ENCODE results near the gene MLPH. TPM values are rescaled to one million over a fixed set of nuclear protein-coding genes. Genes with fewer than 3 reads are reported as not detected.

The MLPH gene
- total RNA-seq, 1 donor from 2014 or later = 222 TPM

DNA sequence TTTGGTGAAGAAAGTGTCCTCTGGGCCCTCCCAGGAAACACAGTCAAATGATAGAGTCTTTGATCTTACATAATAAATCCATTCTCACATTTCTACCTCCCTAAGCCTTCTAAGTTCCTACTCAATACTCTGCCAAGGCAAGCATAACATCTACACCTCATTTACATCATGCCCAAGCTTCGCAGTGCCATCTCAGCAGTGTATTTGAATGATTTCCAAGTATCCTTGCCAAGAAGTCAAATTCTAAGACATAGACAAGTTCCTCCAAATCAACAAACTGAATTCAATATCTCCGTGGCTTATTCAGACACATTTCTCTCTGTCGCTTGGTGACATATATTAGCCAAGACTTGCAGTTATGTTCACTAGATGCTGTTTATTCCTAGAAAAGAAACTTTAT is 8.1 kb upstream of the MLPH start:
- DNase-seq (ENCODE audit: low spot score) = no peak

DNA sequence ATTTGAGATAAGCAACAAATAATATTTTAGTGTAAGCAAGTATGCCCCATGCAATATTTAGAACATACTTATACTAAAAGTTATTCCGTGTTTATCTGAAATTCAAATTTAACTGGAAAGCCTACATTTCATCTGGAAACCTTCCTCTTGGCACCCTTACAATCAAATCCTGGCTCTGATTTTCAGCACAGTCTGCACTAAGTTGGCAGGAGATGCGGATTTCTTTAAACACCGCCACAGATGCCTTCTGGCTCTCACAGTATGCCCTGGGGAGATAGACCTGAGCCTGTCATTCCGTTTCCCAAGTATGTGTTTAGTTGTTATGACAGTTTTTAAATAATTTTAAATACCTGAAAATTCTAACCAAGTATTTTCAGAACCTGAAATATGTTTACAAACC is 7.3 kb upstream of the MLPH start:
- no peak for DNase-seq (ENCODE audit: low spot score)

DNA sequence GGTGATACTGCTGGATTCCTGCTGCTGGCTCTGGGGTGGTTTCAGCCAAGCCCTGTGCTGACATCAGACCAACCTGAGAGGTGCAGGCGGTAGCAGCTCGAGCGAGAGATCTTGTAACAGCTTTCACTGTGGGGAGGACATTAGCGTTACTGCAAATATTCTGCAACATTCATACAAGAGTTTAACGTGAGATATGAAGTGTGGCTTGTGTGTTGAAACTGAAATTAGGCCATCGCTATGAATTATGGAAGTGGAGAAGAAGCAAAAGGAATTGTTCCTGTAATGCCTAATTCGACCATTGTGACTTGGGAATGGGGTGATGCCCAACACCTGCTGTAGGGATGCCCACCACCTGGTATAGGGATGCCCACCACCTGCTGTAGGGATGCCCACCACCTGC is 6.5 kb upstream of the MLPH start:
- no peak for DNase-seq (ENCODE audit: low spot score)

DNA sequence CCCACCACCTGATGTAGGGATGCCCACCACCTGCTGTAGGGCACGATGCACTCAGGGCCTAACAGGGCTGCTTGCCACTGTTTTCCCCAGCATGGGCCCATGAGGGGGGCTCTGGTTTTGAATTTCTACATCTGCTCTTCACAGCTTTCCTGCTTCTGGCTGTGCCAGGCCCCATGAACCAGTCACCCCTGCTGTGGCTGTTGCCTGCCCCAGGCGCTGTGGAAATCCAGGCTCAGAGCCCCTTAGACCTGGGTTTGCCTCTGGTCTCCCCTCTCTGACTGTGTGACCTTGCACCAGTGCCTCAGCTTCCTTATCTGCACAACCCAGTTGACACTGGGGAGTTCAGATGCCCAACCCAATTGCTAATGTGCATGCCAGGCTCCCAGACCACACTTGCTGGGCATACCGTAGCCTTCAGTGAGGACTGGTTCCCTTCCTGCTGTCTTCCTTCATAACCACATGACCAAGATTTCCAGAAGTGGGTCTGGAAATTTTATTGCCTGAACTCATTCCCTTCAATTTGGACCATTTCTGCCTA is 6.0 kb upstream of the MLPH start:
- no peak for DNase-seq (ENCODE audit: low spot score)

DNA sequence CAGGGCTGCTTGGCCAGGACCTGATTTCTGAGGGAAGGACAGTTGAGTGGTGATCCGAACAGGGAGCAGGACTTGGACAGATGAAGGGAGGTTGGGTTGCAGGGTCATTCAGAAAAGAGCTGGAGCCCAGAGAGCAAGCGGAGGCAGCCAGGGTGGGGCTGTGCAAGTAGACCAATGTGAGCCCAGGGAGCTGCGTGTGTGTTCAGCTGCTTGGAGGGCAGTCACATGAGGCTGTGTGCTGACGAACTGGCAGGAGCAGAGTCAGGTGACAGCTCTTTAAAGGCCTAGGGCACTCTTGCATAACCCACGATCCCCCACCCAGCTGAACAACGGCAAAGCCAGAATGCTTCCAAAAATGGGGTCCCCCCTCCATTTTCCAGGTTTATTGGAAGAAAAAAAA is 4.6 kb upstream of the MLPH start:
- DNase-seq (ENCODE audit: low spot score) = peak; percentile 93

DNA sequence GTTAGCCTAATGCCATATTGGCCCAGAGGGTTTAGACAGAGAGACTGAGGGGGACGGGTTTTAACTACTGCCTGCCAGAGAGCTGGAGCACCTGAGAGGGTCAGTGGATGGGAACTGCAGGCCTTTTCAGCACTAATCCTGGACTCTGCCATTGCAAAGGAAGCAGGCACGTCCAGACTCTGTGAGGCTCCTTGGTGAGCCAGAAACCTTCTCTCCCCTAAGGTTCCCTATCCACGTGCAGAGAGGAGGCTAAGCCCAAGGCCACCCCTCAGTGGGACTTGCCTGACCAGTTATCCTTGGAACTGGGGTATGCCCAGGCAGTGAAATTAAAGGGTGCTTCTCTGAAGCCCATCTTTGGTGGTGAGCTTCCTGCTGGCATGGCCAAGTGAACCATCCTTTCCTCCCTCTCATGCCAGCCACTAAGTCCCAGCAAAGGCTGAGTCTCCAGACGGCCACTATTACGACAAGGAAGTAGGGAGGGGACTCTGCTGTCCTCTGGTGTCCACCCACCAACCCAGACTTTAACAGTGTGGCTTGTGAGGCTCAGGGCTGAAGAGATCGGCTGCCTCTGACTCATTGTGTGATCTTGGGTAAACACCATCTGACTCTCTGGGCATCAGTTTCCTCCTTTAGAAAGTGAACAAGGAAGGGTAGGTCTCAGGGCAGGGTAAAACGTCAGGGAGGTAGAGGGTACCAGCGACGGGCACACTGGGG is 3.9 kb upstream of the MLPH start:
- peak; percentile 87 for DNase-seq (ENCODE audit: low spot score)

DNA sequence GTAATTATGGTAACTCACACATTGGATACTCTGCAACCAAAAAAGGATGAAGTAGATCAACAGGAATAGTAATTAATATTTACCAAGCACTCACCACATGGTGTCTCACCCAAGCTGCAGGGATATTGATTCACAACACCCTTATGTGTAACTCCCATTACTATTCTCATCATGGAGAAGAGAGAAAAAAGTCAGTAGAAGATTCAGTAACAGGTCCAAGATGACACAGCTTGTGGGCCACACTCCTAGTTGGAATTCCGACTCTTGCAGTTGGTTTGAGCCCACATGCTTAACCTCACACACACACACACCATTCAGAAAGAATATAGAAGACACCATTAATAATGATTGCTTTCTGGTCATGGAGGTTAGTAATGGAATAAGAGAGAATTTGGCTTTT is 1.7 kb upstream of the MLPH start:
- DNase-seq (ENCODE audit: low spot score) = no peak

DNA sequence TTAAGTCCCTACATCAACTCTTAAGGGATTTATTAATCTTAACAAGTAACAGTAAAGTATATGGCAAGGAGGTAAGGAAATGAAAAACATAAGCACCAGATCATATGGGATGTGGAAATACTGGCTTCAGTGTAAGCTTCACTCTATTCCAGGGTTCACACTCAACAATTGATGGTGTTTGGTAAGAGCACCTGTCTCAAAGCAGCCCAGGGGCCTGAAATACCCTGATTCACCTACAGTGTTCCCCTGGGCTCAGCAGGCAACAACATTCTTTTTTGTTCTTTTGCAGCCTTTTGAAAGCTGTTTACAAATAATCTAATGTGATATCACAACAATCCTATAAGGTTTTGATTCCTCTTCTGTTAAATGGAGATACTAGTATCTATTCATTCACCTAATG is 1.2 kb upstream of the MLPH start:
- DNase-seq (ENCODE audit: low spot score) = no peak

DNA sequence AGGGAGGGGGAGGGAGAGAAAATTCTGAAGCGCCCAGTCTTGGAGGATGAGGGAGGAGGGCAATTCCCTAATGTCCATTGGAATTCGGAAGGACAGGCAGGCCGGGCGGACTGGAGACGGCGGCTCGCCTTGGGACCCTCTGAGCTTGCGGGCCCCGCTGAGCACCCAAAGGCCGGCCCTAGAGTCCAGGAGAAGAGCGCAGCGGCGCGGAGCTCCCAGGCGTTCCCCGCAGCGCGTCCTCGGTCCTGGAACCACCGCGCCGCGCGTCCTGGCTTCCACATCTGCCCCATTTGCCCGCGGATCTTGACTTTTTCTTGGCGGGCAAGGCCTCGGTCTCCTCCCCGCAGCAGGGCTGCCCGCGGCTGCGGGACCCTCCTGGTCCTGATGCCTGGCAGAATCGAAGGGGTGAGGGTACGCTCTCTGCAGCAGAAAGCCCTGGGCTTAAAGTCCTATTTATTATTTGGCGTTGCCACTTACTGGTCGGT is 675 bp upstream of the MLPH start:
- DNase-seq (ENCODE audit: low spot score) = no peak

DNA sequence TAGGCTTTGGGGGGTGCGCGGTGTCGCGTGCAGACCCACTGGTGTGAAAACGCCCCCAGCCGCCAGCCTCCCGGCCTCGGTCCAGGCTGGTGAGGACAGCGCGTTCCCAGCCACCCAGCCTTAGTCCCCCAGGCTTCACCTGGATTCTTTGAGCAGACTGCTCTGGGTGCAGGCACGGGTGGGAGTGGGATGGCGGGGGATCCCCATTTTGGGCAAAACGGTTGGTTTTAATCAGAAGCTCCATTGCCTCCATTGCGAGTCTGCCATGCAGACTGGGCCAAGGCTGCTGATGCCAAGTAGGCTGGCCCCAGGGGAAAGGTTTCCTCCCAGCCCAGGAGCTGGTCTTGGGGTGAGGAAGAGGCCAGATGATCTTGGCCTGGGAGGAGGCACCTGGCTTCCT is 445 bp downstream of the MLPH start:
- no peak for DNase-seq (ENCODE audit: low spot score)

DNA sequence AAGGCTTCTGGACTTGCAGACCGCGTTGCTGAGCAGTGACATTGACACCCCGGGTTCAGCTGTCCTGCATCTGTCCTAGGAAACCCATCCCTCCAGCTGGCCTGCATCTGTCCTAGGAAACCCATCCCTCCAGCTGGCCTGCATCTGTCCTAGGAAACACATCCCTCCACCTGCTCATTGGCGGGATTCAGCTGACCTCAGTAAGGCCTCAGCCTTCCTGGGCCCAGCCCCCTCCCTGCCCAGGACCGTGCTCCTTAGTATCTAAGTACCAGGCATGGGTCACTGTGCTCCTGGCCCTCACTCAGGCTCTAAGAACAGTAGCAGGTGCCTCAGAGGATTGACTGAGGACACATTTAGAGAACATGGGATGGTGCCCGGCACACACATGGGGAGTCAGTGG is 1.2 kb downstream of the MLPH start:
- DNase-seq (ENCODE audit: low spot score) = no peak

DNA sequence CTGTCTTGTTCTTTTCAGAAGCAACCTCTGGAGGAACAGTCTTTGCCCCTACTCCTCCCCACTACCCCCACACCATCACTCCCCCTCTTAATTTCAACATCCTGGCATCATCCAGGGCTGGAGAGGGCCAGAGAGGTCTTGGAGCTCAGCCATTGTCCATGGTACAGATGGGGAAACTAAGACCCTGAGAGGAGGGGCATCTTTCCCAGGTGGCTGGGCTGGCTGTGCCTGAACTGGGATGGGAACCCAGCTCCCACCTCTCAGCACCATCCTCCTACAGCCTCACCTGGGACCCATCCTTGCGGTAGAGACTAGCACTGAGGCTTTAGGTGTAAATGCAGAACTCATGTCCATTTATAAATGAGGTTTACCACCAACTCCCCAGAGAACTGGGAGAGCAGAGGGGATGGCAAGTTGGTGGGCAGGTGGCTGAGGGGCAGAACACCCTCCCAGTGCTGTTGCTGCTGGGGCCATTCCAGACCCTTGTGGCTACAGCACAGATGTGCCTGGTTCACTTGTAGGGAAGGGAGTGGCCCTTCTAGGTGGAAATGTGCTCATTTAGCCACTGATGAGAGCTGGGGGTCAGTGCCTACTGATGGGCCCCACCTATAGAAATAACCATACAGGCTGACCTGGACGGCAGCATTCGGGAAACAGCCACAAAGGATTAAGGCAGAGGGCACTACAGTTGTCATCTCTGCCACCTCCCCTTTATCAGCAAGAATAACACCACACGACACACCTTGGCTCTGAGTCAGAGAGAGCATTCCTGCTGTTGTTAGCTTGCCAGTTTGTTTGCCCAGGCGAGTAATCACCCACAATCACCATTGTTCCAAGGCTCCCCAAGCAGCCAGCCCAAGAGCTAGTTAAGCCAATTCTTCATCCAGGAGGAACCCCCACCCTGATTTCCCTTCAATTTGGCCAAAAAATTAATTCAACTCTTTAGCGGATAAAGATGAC is 2.1 kb downstream of the MLPH start:
- DNase-seq (ENCODE audit: low spot score) = peak; percentile 82

DNA sequence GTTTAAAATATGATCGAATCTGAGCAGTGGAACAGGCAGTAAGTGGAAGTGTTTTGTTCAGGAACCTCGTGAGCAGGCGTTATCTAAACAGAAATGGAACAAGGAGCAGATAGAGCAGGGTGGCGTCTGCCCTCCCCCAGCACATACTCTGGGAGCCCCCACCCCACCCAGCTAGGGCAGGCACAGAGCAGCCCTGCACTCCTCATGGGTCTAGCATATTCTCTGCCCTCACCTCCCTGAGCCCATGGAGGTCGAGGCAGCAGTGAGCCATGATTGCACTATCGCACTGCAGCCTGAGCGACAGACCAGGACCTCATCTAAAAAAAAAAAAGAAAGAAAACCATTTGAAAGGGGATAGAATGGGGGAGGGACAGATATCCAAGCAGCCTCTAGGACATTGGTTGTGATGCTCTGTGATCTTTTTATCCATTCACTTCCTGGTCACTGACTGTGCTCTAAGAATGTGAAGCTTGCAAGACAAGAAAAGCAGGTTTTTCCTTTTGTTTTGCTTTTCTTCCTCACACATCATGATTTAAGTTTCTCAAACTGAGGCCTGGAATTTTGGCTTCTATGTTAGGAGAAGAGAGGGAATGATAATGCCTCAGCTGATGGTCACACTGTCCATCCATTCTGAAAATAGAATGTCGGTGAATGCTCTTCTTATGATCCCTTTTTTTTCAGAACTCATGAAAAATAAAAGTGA is 3.1 kb downstream of the MLPH start:
- no peak for DNase-seq (ENCODE audit: low spot score)

DNA sequence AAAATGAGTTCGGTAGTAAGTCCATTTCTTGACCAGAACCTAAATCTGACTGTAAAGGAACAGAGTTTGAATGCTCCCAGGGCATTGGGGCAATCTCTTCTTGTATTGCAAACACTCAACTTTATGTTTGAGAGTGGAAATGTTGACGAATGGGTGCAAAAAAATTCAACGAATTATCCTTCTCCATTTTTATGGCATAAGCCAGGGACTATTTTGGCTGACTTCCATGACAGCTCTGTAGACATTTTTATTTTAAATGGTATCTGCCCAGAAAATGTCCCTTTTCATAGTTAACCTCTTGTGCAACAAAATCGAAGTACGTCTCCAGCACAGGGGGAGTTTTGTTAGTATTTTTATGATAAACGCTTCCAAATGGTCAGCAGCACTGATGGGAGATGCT is 3.7 kb downstream of the MLPH start:
- no peak for DNase-seq (ENCODE audit: low spot score)

DNA sequence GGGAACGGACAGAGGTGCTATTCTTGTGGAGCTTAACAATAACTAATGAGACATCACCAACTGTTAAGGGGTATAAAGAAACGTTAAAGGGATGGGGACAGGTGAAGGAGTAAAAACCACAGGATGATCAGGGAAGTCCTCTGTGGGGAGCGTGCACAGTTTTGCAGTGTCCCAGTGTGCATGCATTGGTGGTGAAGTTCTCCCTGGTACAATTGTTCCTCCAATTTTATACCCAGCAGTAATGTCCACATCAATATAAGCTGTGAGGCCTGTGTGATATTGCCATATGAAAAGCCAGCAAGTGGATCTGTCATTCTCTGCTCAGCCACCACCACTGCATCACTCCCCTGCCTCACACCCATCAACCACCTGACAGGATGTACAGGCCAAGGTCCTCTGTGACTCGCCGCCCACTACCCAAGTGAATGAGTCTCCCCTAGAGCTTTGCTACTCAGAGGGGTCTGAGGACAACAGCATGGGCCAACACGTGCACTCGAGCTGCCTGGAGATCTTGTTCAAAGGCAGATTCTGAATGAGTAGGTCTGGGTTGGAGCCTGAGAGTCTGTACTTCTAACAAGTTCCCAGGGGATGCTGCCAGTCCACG is 4.6 kb downstream of the MLPH start:
- no peak for DNase-seq (ENCODE audit: low spot score)

DNA sequence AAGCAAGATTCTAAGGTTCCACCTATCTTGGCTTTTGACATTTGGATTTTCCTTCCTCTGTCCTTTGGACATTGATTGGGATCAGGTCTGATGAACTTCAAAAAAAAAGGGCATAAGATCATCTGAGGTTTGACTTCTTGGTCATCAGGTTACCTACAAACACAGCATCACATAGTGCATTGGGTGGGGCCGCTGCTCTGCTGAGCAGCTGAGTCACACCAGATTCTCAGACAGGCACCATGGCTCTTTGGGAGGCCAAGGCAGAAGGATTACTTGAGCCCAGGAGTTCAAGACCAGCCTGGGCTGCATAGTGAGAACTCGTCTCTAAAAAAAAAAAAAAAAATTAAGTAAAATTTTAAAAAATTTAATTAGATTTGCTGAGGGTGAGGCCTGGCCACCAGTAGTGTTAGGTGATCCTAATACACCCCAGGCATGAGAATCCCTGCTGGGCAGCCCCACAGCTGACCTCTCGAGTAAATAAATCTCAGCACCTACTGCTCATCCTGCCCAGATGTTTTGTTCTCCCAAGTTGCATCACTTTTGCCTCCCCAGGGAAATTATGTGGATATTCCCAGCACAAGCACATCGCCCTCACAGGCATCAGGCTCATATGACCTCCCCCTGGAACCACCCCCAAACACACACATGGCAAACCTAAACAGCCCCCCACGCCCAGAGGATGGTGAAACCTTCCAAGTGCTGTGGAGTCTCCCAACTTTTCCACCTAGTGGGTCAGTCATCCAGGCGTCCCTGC is 5.3 kb downstream of the MLPH start:
- no peak for DNase-seq (ENCODE audit: low spot score)

DNA sequence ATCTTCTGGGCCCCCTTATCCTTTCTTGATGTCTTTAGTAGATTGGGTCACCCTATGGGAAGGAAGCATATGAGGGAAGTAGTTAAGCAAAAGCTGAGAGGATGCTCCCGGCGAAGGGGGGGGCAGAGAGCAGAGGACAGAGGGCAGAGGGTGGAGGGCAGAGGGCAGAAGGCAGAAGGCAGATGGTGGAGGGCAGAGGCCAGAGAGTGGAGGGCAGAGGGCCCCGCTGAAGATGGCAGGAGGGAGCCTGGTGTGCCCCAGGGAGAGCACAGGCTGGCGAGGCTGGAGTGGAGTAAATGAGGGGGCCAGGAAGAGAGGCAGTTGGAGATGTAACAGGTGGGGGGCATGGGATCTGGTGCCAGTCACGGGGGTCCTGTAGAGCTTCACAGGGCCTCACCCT is 7.0 kb downstream of the MLPH start:
- DNase-seq (ENCODE audit: low spot score) = no peak

DNA sequence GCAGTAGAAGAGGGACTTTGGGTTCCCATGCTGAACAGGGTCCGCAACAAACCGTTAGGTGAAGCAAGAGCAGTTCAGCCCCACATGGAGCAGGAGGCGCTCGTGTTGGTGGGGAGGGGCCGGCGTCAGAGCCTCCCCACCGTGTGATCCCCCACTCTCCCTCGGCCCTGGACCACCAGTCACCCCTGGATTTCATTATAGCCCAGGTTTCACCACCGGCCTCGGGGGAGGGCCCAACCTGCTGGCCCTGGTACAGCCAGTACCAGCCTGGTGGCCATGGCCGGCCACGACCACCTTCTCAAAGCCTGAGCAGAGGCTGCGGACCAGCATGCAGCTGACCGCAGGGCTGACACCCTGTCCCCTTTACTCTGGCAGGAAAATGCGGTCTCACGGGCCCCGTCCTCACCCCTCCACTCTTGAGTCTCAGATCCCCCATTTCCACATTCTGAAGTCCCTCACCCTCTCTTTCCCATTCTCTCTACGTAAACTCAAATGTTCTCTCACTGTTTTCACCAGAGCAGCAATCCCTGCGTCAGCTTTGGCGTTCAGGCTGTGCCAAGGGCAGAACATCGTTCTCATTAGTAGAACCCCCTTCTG is 8.6 kb downstream of the MLPH start:
- no peak for DNase-seq (ENCODE audit: low spot score)

DNA sequence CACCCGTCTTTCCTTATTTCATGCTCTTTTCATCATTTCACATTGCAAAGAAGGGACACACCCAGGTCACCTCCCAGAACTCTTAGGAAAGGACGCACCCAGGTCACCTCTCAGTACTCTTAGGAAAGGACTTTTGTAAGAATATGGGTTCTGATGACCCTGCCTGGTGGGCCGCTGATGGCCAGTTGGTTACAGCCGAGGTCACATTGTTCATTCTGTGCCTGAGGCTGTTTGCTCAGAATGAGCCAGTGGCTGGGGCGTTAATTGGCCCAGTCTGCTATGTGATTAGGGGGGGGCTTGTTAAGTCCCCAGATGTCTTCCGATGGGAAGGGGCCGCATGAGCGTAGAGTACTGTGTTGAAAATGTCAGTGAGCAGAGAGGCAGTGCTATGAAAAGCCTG is 9.4 kb downstream of the MLPH start:
- no peak for DNase-seq (ENCODE audit: low spot score)

DNA sequence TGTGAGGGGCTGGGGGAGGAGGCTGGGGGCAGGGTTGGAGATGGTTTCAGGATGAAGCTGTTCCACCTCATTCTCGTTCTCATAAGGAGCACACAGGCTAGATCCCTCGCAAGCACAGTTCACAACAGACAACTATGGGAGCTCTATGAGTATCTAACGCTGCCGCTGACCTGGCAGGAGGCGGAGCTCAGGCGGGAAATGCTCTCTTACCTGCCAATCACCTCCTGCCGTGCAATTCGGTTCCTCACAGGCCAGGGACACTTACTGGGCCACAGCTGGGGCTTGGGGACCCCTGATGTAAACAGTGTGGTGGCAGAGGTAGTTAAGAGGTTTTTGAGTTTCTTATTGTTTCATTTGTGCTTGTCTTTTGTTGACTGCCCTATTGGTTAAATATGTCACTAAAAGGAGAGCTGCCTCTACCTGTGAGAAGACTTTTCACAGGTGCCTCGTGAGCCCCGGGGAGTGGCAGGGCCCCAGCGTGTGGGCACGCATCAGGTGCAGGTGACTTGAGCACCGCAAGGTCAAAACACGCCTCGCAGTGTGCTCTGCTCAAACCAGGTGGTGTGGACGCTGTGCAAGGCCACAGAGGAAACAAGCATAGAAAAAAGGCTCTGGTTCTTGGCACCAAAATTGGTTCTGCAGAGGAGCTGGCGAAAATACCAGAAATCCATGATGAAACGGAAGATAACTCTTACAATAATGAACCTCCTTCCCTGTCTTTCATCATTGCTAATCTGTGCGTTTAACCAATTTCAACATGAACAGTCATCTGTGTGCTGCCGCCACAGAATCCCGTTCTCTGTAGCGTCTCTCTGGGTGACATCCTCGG is 10.2 kb downstream of the MLPH start:
- DNase-seq (ENCODE audit: low spot score) = no peak
